Measurements from ENCODE around the gene RBKS. TPM values are rescaled to one million over a fixed set of nuclear protein-coding genes. Genes with fewer than 3 reads are reported as not detected.

RBKS gene
- total RNA-seq, 4 donors from 2014 or later, result 1.5 to 15.2 (median 15.1) TPM; not detected in 1

DNA sequence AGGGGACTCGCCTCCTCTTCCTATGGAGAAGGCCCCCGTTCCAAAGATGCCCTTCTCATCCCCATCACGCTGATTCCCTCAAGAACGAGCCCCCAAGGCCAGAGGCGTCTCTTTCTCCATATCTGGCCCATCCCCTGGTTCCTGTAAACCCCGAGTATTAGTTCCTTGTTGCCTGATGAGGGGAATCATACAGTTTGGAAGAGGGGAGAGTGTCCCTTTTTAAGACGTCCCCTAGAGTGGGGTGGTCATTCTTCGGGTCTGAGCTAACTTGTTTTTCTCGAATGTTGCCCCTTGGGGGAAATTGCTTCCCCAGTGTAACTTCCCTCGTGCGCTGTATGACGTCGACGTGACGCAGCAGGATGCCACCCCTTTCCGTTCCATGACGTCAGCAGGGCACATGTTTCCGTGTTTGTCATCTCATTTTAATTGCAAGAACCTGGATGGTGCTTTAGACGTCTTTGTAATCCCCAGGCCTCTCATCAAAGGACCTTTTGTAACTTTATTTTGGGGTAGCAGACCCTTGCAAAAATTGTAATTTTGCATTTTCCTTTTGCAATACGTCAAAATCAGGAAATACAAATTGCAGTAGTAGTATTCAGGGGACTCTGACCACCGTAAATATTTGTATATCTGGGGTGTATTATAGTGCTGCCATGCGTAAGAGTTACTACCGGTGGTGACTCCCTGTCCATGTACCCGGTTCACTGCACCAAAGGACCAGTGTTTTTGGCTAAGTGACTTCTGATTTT is 911 bp upstream of the RBKS start:
- 15 to 29% methylated on average over 13 to 24 of the region's 24 CpGs for WGBS, 2 donors (ENCODE audit: low coverage in 1 of 2)
- TF ChIP-seq POLR2A (IDR thresholded peaks at IDR 0.05) (no peak), POLR2AphosphoS5 (IDR thresholded peaks at IDR 0.05) (peak; percentile 1 to 53 (median 7)), EP300 (IDR thresholded peaks at IDR 0.05; ENCODE audit: low read depth) (peak; percentile 88)
- TF ChIP-seq, protein P1, sequence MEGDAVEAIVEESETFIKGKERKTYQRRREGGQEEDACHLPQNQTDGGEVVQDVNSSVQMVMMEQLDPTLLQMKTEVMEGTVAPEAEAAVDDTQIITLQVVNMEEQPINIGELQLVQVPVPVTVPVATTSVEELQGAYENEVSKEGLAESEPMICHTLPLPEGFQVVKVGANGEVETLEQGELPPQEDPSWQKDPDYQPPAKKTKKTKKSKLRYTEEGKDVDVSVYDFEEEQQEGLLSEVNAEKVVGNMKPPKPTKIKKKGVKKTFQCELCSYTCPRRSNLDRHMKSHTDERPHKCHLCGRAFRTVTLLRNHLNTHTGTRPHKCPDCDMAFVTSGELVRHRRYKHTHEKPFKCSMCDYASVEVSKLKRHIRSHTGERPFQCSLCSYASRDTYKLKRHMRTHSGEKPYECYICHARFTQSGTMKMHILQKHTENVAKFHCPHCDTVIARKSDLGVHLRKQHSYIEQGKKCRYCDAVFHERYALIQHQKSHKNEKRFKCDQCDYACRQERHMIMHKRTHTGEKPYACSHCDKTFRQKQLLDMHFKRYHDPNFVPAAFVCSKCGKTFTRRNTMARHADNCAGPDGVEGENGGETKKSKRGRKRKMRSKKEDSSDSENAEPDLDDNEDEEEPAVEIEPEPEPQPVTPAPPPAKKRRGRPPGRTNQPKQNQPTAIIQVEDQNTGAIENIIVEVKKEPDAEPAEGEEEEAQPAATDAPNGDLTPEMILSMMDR (IDR thresholded peaks at IDR 0.05), result no peak
- intact Hi-C loops (cut with DNase I; ENCODE audit: low total_unique reads), result loop anchor here (2.0 kb wide), 1 partner anchor 502 kb away; the partner anchor contains the start of gene FOSL2

DNA sequence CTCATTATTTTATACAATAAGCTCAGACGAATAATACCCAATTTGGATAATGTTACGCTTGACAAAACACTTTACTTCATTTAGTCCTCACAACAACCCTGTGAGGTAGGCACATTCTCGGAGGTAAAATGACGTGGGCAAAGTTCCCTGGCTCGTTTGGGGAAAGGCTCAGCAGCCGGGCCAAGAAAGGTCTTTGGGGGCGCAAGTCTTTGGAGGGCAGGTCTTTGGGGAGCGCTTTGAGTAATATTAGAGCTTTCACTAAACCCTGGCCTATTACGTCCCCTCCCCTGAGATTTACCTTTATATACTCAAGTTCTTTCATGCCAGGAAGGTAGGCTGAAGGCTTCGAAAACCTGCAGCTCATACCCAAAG is 427 bp downstream of the RBKS start:
- no peak for DNase-seq
- intact Hi-C loops (cut with DNase I; ENCODE audit: low total_unique reads), result loop anchor here (2.0 kb wide), 1 partner anchor 503 kb away; the partner anchor contains the start of gene FOSL2
- TF ChIP-seq POLR2A (IDR thresholded peaks at IDR 0.05) (no peak), POLR2AphosphoS5 (IDR thresholded peaks at IDR 0.05) (no peak), EP300 (IDR thresholded peaks at IDR 0.05; ENCODE audit: low read depth) (no peak)
- TF ChIP-seq, protein P1 (IDR thresholded peaks at IDR 0.05), result no peak
- H3K36me3 ChIP-seq, result no peaks in the 10 kb centered on the region
- H3K4me3 ChIP-seq, result peak overlapping the region; percentile 62 to 89 (median 78)
- H3K9me3 ChIP-seq, result no peaks in the 10 kb centered on the region
- H3K4me1 ChIP-seq, result peaks cover 4 to 62% (median 27%) of the 10 kb centered on the region in 4 donors
- in situ Hi-C loops (cut with MboI; ENCODE audit: low pct_ligation_motif_present in 1 of 4, low pct_unique_long_range_greater_than_20kb in 1 of 4, low sequenced_read_pairs in 3 of 4), result loop anchor here in 1 of 4 donors (10.0 kb wide), 1 partner anchor 125 kb away; no protein-coding TSS in a partner anchor
- 13 to 39% methylated on average over 3 to 10 of the region's 10 CpGs for WGBS, 2 donors (ENCODE audit: low coverage in 1 of 2)
- no peaks in the 10 kb centered on the region for H3K27me3 ChIP-seq
- H3K27ac ChIP-seq, result peak overlapping the region; percentile 93 to 96 (median 94)

More for the DNA sequence above, 911 bp upstream of the RBKS start:
- Histone ChIP-seq H3K27me3 (no peaks in the 10 kb centered on the region), H3K4me3 (peak overlapping the region; percentile 62 to 89 (median 76)), H3K27ac (peak overlapping the region; percentile 93 to 96 (median 94)), H3K9me3 (no peaks in the 10 kb centered on the region), H3K4me1 (peaks cover 4 to 51% (median 22%) of the 10 kb centered on the region in 4 donors), H3K36me3 (peaks cover 0 to 5% (median 1%) of the 10 kb centered on the region in 4 donors)
- DNase-seq, result peak; percentile 88
- in situ Hi-C loops (cut with MboI; ENCODE audit: low pct_ligation_motif_present in 1 of 4, low pct_unique_long_range_greater_than_20kb in 1 of 4, low sequenced_read_pairs in 3 of 4), result loop anchor here in 1 of 4 donors (10.0 kb wide), 1 partner anchor 126 kb away; no protein-coding TSS in a partner anchor

DNA sequence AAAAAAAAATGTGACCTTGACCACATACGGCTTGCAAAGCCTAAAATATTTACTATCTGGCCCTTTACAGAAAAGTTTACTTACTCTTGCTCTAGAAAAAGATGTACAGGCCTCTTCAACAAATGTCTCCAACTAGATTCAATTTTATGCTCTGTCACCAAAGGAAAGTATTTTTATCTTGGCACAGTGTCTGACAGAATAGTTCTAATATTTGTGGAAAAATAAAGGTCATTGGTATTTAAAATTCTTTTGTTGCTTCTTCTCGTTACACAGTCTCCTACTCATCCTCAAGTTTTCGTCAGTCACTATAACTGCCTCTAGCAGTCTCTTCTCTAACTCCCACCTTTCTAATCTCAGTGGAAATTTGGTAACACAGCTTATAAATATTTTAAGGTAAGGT is 1.4 kb downstream of the RBKS start:
- intact Hi-C loops (cut with DNase I; ENCODE audit: low total_unique reads) (no loop called here), in situ Hi-C loops (cut with MboI; ENCODE audit: low pct_ligation_motif_present in 1 of 4, low pct_unique_long_range_greater_than_20kb in 1 of 4, low sequenced_read_pairs in 3 of 4) (no loop called here)
- H3K9me3 ChIP-seq, result no peaks in the 10 kb centered on the region
- TF ChIP-seq POLR2AphosphoS5 (IDR thresholded peaks at IDR 0.05) (no peak), POLR2A (IDR thresholded peaks at IDR 0.05) (no peak), EP300 (IDR thresholded peaks at IDR 0.05; ENCODE audit: low read depth) (no peak)
- TF ChIP-seq, protein P1 (IDR thresholded peaks at IDR 0.05), result no peak
- H3K27me3 ChIP-seq, result no peaks in the 10 kb centered on the region
- DNase-seq, result no peak
- H3K4me1 ChIP-seq, result peaks cover 4 to 69% (median 29%) of the 10 kb centered on the region in 4 donors
- no peaks in the 10 kb centered on the region for H3K36me3 ChIP-seq
- WGBS, 2 donors (ENCODE audit: low coverage in 1 of 2), result 53 to 71% methylated on average over 3 of the region's 3 CpGs
- no peak overlapping the region for H3K4me3 ChIP-seq
- peak overlapping the region; percentile 93 to 96 (median 94) for H3K27ac ChIP-seq

DNA sequence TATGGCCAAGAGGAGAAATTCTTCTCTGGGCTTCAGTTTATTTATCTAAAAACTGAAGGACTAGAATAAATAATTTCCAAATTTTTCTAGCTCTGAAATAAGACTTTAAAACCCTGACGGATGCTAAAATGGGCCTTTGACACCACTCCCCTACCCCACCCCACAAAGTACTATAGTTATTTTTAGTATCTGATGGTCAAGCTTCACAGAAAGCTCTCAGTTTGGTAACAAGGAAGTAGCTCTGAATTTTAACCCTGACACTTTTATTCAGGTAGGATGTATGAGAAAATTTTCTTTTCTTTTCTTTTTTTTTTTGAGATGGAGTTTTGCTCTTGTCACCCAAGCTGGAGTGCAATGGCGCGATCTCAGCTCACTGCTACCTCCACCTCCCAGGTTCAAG is 2.4 kb downstream of the RBKS start:
- intact Hi-C loops (cut with DNase I; ENCODE audit: low total_unique reads) (no loop called here), in situ Hi-C loops (cut with MboI; ENCODE audit: low pct_ligation_motif_present in 1 of 4, low pct_unique_long_range_greater_than_20kb in 1 of 4, low sequenced_read_pairs in 3 of 4) (no loop called here)
- TF ChIP-seq, protein P1 (IDR thresholded peaks at IDR 0.05), result no peak
- WGBS, 2 donors (ENCODE audit: low coverage in 1 of 2), result 40 to 74% methylated on average over 1 to 3 of the region's 3 CpGs
- Histone ChIP-seq H3K27me3 (no peaks in the 10 kb centered on the region), H3K36me3 (no peaks in the 10 kb centered on the region), H3K9me3 (no peaks in the 10 kb centered on the region), H3K27ac (peak overlapping the region; percentile 93 to 96 (median 94)), H3K4me3 (no peak overlapping the region), H3K4me1 (peaks cover 4 to 69% (median 29%) of the 10 kb centered on the region in 4 donors)
- no peak for DNase-seq
